ENCODE results near the gene BSCL2.

- TF ChIP-seq CTCF (IDR thresholded peaks at IDR 0.05) (no peak), ZFX (IDR thresholded peaks at IDR 0.05; ENCODE audit: borderline replicate concordance) (no peak)
Observed at GRCh38 chr11:62719302-62719978, 12.2 kb upstream of the BSCL2 start.
